GM19043 (cell line): Measurements from ENCODE around the gene PSMB3.
"Not testable (repeated sequence)": the region's sequence is repeated elsewhere in the genome, so short reads cannot be mapped to it uniquely, and the experiment has no call there.

Source experiments
- ATAC-seq: cut with Tn5 transposase; IDR thresholded peaks from one replicate; pipeline ENCODE4 v1.9.1; 2021; ENCODE audit warnings: low read depth; ENCODE audit not compliant: unreplicated experiment

Gene PSMB3

DNA sequence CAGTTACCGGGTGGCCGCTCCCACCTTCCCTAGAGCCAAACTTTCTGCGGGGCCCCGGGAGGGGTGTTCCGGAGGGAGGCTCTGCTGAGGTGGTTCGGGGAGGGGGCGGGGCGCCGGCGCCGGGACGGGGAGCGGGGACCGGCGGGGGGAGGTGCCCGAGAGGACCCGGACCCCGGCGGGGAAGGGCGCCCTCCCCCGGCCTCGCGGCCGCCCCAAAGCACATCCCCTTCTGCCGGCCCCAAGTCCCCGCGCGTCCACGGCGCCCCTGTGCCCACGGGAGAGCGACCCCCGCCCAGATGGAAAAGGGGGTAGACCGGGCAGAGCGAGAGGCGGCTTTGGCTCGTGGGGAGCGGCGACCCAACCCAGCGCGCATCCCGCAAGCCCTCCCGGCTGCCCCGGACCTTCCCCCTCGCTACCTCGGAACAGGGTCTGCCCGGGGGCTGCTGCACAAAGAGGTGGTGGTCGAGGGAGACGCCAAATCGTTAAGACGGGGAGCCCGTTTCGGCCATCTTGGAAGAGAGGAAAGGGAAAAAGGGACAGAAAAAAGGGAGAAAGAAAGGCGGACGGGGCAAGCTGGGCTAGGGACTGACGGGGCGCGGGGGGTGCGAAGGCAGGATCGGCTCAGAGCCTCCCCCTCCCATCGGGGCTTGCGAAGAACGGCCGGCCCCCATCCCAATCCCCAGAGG is 4.9 kb upstream of the PSMB3 start:
- ATAC-seq = no peak

DNA sequence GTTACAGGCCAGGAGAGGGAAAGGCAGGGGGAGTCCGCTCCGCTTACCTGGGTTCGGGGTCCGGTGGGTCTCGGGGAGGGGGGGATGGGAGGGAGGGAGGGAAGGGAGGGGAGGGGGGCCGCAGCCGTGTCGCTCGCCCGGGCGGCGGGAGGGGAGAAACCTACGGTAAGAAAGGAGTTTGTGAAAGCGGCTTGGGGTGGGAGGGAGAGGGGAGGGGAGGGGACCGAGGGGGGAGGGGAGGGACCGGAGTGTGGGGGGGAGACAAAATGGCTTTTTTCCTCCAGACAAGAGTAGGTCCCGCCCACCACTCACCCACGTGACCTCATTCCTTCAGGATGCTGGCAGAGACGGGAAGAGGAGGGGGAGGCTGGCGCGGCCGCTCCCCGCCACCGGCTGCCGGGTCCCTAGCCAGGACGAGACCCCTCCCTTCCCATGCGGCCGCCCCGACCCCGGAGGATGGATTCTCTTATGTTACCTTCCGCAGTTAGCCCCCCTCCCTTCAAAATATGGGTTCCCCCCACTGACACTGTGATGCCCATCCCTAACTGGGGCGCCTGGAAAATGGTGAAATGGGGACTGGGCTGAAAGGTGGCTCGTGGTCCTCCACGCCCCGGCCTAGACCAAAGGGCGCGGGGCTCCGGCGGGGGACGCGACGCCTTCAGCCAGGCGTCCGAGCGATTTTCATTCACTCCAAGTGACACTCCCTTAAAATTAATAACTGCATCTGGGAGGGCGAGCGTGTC is 4.2 kb upstream of the PSMB3 start, which contains the start of gene PCGF2:
Gene PCGF2, minus strand, starts transcription at position 188 of the 743 bp plus-strand sequence. CDS start 7,934 bp downstream, outside the sequence.
- no peak for ATAC-seq

GRCh38 chr17:38748892-38749222 is 3.7 kb upstream of the PSMB3 start:
- no peak for ATAC-seq

- no peak for ATAC-seq
Observed at GRCh38 chr17:38749223-38750043, 3.1 kb upstream of the PSMB3 start.

- ATAC-seq = no peak
Observed at GRCh38 chr17:38750044-38750311, 2.6 kb upstream of the PSMB3 start.

DNA sequence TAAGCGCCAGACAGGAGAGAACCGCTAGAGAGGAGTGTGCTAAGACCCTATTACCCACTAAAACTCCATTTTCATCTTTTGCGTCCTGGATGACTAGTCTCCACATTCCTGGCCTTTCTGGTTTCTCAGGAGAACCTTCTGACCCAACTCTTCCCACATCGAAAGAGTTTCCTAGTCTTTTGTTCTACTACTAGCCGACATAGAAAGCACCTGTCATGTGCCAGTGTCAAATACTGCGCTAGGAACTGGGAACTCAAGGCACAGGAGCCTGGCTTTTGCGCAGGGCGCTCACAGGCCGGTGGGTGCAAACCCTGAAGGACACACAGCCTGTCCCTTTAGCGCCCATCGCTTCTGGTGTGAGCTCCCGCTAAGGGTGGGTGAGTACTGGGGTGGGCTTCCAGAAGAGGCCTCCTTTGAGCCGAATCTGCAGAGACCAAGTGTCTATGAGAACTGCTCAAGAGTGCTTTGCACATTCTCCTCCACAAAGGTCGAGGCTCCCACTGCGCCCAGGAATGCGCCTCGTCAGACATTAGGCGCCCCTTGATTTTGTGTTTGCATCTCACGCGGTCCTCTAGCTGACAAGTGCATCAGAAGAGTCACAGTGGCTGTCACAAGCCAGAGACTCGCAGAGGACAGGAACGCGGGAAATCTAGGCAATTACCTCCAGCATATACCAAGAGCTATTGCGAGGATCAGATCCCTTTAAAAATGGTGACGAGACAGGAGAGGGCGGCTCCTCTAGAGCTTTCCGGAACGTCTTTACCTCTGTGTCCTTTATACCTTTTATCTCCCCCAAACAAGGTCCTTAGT is 2.0 kb upstream of the PSMB3 start:
- no peak for ATAC-seq

DNA sequence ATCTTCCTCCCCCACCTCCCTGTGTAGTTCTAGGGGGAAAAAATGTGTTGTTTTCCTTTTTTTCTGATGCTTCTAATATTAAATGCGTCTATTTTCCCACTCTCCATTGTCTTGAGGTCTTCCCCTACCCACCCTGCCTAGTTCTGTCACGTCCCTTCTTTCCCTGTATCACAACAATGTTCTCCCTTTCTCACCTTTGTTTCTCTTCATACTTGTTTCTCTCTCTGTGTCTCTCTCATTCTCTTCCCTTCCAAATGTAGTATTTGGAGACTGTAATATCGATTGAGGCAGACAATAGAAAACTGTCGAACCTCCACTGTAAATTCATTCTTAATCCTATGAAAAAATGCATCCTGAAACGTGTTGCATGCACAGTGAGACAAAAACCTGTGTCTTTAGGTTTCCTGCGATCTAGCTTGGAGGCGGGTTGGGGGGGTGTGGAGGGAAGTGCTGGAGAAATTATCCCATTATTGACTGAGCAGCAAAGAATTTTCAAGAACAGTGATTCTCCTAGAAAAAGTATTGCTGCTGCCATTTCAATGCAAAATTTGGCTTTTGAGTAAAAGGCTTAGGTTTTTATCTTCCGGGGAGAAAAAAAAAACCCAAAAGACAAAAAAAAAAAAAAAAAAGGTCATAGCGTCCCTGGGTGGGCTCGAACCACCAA is 1.3 kb upstream of the PSMB3 start:
- ATAC-seq = no peak

DNA sequence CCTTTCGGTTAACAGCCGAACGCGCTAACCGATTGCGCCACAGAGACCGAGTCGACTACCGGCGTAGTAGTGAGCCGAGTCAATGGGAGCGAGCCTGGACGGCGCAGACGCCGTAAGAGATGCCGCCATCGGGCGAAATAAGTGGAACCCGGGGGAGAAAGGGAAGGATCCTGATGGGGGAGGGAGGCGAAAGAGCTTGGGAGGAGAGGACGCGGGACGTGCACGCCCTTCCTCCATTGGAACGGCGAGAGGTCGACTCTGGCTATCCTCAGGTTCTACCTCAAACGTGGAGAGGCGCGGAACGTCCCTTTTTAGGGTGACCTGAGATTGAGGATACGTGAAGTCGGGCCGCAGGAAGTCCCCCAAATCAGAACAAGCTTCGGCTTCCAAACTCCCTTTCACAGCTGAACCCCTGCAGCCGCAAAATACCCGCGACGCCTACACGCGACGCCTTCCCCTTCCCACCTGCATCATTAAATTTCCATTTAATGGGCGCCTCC is 683 bp upstream of the PSMB3 start:
- no peak for ATAC-seq

DNA sequence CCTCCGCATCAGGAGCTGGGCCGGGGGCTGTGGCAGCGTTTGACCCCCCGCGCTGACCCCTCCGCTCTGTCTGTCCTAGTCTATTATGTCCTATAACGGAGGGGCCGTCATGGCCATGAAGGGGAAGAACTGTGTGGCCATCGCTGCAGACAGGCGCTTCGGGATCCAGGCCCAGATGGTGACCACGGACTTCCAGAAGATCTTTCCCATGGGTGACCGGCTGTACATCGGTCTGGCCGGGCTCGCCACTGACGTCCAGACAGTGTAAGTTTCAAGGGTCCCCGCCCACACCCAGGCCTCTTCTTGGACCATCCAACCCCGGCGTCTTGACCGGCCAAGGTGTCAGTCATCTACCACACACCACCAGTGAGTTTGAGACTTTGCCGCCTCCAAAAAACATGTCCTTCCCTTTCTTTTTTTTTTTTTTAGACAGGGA is 548 bp downstream of the PSMB3 start:
- no peak for ATAC-seq

DNA sequence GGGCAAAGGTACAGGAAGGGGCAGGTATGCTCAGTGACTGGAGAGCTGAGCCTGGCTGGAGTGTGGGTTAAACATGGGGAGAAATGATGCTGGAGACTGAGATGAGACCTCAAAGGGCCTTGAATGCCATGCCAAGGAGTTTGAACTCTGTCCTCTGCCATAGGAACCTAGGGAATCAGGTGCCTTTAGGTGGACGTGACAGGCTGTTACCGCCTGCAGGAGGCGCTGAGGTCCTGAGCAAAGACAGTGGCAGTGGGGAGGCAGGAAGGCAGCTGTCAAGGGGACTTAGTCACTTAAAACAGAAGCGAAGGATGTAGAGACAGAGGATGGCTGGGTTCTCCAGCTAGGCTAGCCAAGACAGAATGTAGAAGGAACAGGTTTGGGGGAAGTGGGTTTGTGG is 9.1 kb downstream of the PSMB3 start:
- ATAC-seq = no peak

GRCh38 chr17:38762231-38762630 is 9.7 kb downstream of the PSMB3 start:
- ATAC-seq = no peak

DNA sequence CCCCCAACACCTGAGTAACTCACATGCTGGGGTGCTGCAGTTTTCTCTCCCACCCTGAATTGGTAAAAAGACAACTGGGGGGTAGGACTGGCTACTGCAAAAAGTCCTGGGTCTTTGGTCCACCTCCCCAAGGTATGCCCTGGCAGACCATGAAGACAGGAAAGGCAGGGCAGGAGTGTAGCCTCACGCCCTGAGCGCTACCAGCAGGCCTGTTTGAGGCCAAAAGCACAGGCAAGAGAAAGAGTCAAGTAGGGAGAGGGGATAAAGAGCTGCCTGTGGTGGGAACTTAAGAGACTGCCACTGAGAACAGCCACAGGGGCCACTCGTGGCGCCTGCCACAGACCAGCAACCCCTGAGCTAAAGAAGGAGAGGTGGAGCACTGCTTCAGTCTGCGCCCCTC is 13.8 kb downstream of the PSMB3 start:
- ATAC-seq = no peak

GRCh38 chr17:38768417-38768816 is 15.9 kb downstream of the PSMB3 start:
- no peak for ATAC-seq

DNA sequence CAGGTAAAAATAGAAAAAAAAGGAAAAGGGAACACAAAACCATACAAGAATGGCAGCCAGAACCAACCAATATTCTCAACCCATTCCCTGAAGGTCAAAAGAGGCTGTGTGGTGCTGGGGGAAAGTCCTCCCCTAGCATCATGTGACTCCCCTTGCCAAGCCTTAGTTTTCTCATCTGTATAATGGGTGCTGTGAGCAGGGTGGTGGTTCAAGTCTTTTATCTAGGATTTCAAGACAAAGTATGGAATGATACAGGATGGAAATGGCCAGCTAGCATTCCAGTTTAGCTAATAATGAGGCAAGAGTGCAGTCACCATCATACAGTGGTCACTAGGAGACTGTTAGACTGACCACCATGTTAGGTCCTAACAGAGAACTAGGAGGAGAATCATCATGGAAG is 20.7 kb downstream of the PSMB3 start:
- ATAC-seq = no peak

DNA sequence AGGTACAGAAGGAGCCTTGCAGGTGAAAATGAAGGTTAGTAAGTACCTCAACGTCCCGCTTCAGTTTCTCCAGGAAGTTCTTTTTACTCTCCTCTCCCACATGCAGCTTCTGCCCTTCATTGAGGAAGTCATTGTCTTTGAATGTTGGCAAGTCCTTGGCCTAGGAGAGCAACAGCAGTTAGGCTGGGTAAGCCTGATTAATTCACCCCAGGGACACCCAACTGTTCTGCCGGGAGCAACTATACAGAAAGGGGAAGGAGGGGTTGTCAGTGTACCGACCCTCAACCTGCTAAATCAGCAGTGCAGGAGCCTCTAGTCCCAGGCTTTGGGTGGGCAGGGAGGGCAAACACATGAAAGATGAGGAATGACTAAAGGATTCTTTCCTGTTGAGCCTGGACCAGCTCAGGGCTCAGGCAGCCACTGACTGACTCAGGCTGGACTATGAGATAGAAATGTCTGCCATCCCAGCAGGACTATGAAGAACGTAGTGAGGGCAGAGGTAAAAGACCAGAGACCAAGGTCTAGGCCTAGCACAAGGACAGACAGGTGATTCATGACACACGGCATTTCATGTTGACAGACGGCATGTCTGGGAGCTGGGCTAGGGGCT is 25.2 kb downstream of the PSMB3 start:
- no peak for ATAC-seq

GRCh38 chr17:38779965-38780752 is 27.6 kb downstream of the PSMB3 start:
- no peak for ATAC-seq

DNA sequence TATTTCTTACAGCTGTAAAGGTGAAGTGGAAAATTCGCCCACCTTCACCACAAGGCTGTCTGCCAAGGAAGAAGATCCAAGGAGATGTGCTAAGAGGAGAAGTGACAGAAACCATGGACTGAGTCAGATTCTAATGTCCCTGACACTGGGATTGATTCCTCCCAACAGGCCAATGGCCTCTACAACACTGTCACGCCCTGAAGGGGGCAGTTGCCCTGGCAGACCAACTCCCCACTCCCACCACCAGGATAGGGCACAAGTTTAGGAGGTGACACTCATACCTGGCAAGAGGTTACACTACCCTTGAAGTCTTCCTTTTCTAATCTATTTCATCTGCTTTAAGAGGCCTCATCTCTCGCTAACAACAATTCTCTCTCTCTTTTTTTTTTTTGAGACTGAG is 30.7 kb downstream of the PSMB3 start:
- ATAC-seq = no peak

DNA sequence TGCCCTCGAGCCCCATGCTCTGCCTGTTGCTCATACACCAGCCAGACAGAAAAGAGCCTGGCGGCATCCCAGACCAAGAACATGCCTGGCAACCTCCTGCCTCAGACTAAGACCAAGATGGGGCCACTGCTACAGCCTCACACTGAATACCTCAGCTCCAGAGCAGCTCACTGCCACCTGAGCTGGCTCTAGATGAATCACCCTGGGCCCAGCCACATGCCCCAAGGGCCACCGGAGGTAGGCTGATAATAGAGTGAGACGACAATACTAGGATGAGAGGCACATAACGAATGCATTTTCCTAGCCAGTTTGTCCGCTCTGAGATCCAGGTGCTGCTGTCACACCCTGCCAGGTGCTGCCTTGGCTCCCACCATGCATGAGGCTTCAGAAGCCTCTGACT is 33.8 kb downstream of the PSMB3 start:
- no peak for ATAC-seq

GRCh38 chr17:38787999-38788398 is 35.5 kb downstream of the PSMB3 start:
- ATAC-seq = not testable (repeated sequence)
